A172 (cell line): ENCODE measurements around the gene ZNF467. TPM values are rescaled to one million over a fixed set of nuclear protein-coding genes. Genes with fewer than 3 reads are reported as not detected.

Experiments
- DNase-seq: peaks from one replicate; pipeline ENCODE4 v3.0.0-alpha.2; 2015; ENCODE audit warnings: low spot score
- total RNA-seq: library from RNA; depleted of rRNA; stranded (reverse); fragments of >200 nt; shearing (Covaris generic); gene quantifications from 2 replicates; pipeline ENCODE4 v1.2.3, GENCODE V29; 2014

The ZNF467 gene
- total RNA-seq, 1 experiment from 2014 or later: not detected

GRCh38 chr7:149772241-149772955 is 990 bp downstream of the ZNF467 start:
- no peak for DNase-seq

DNA sequence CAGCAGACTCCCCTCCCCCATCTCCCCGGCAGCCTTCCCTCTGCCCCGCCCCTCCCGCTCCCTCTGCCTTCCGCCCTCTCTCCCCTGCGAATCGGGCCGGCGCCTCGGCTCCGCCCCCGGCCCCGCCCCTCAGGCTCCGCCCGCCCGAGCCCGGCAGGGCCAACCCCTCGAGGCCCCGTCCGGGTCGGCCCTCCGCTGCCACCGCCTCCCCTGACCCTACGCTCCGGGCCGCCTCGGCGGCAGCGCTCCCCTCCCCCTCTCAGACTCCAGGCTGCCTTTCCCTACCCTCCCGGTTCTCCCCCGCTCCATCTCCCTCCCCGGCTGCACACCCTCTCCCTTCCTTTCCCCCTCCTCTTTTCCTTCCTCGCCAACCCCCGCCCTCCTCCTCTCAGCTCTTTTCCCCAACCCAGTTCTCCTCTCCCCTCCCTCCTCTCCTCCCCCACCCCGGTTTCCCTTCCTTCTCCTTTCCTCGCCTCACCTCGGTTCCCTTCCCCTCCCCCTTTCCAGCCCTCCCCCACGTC is 1.6 kb downstream of the ZNF467 start:
- DNase-seq: peak; percentile 56

GRCh38 chr7:149770728-149771636 is 2.4 kb downstream of the ZNF467 start:
- DNase-seq: no peak

DNA sequence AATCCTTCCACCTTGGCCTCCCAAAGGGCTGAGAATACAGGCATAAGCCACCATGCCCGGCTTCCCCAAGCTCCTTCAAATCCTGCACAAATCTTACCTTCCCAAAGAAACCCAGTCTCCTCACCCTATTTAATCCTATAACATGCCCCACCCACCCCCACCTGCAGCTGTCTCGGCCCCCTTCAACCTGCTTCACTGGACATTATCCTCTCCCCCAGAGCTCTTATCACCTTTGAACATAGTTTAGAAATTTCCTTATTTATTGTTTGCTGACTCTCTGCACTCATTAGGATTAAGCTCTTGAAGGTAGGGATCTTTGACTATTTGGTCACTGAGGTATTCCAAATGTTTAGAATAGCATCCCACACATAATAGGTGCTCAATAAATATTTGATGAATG is 3.5 kb downstream of the ZNF467 start:
- DNase-seq: no peak

DNA sequence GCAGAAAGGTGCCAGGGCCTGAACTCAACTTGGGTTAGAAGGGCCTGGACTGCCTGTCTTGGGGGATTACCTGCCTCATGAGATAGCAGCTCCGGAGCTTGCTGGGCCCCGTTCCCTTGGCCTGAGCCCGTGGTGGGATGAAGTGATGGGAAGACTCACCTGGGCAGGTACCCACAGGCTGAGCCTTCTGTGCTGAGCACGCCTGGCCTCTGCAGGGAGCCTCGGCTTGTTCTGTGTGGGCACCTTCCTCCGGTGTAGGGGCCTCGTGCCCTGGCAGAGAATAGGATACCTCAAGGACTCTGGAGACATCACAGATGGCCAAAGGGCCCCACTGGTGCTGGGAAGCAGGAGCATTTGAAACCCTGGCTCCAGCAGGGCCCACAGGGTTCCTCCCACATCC is 4.5 kb downstream of the ZNF467 start:
- DNase-seq: no peak

- DNase-seq: no peak
Observed at GRCh38 chr7:149767068-149767467, 6.3 kb downstream of the ZNF467 start.

- no peak for DNase-seq
Observed at GRCh38 chr7:149766135-149766675, 7.2 kb downstream of the ZNF467 start.

DNA sequence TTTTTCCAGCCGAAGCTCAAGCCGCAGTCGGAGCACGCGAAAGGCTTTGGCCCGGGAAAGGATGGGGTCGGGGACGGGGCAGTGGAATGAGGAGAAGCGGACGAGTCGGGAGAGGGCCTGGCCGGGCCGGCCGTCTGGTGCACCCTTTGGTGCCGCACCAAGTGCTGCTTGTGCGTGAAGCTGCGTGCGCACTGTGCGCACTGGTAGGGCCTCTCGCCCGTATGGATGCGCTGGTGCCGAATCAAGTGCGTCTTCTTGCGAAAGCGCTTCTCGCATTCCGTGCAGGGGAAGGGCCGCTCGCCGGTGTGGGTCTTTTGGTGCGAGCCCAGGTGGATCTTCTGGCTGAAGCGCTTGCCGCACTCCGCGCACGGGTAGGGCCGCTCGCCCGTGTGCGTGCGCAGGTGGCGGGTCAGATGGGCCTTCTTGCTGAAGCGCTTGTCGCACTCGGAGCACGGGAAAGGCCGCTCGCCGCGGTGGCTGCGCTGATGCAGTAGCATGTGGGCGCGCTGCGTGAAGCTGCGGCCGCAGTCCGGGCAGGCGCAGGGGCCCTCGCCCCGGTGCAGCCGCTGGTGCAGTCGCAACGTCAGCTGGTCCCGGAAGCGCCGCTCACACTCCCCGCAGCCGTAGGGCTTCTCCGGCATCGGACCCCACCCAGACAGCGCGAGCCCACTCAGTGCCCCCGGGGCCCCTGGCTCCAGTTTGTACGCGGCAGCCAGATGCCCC is 7.8 kb downstream of the ZNF467 start:
- no peak for DNase-seq

- no peak for DNase-seq
Observed at GRCh38 chr7:149764481-149765398, 8.6 kb downstream of the ZNF467 start.

DNA sequence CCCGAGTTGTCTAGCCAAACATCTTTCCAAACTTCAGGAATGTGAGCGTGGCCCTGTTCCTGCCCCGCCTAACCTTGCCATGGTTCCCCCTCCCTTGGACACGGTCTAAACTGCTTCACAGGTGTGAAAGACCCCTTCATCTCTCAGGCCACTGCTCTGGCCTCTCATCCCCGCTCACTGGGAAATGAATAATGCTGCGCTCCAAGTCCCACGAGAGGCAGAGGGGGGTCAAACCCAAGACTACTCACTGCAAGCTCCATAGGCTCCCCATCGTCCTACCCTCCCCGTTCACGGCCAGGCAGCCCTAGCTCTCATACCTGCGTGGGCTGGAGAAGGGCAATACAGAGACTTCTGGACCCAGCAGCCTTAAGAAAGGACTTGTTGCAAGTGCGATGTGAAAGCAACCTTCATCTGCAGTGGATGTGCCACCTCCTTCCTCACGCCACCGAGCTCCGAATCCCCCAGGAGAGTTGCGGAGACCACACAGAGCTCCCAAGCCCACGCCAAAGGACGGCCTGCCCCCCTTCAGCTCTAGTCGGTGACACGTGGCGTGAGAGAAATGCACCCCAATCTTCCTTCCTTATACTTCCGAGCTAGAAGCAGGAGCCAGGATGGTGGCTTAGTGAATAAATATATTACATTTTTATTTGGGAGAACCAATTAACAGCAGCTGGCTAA is 9.7 kb downstream of the ZNF467 start:
- no peak for DNase-seq

- DNase-seq: no peak
Observed at GRCh38 chr7:149762610-149763009, 10.8 kb downstream of the ZNF467 start.

DNA sequence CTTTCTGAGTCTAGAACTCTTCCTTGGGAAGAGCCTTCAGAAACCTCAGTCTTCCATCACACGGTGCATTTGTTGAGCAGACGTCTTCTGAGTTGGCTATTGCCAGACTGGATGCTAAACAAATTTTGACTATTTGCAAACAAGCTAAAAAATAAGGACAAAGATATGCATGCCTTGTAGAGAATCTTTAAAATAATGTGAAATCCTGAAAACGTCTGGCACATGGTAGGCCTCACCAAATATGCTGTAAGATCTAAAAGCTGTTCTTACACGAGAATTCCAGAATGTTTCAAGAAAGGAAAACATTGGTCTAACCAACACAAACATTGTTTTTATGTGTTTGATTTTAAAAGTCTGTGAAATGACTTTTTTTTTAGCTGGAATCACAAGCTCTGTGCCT is 11.3 kb downstream of the ZNF467 start:
- no peak for DNase-seq

GRCh38 chr7:149761307-149761706 is 12.1 kb downstream of the ZNF467 start:
- no peak for DNase-seq

DNA sequence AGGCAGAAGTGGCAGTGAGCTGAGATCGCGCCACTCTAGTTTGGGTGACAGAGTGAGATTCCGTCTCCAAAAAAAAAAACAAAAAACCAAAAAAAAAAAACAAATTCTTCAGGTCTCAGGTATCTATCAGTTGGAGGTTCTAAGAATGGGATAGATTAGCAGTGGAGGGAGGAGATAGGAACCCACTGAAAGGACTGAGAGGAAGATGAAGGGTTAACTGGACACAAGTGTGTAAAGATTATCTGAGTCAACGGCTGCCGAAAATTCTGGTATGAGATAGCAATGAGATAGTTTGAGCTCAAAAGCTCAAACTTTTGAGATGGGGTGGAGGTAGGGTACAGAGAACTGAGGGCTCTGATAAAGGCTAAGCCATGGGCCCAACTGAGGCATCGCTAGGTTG is 12.8 kb downstream of the ZNF467 start:
- no peak for DNase-seq

DNA sequence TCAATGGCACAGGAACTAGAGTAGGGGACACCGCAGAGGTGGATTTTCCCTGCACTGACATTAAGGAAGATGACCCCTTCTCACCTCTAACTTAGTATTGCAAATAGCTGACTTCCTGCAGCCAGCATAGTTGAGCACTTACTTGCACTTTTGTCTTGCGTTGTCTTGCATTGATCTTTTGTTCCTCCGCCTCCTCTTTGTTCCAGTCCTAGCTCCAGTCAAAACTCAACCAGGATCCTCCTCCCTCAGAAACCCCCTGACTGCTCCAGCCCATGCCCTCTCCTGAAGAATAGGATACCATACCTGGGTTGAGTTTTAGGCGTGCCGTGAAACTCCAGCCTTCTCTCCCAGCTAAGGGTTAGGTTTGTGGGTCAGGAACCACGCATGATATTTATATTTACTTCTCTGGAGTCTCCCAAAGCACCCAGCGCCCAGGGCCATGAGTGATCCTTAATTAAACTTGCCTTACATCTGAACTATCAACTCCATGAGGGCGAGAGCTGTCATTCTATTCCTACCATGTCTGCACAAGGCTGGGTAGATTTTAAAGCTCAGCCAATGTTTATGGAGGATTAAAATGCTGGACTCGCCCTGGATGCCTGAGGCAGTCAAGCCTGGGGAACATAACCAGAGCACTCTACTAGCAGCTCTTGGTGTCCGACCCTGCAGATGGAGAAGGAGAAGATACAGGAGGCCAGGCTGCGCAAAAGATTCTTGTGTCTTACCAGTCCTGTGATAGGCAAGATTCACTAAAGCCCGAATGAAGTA is 14.1 kb downstream of the ZNF467 start:
- no peak for DNase-seq

- DNase-seq: peak; percentile 17
Observed at GRCh38 chr7:149753375-149754233, 19.8 kb downstream of the ZNF467 start.

DNA sequence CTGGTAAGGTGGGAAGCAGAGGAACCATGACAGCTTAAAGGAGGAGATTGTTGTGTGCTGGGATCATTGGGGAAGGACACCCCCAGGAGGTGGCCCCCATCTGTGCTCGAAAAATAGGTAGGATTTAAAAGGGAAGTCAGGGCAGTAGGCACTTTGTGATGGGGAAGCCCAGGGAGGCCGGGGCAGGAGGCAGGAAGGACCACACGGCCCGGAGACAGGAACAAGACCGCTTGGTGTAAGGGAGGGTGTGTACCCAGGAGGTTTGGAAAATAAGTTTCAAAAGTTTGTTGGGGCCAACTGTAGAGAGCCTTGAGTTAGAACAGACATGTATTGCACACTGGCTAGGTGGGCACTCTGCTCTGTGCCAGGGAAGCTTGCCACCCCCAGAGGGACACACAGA is 20.7 kb downstream of the ZNF467 start:
- DNase-seq: no peak

GRCh38 chr7:149751043-149751775 is 22.2 kb downstream of the ZNF467 start:
- no peak for DNase-seq
